IgD-negative memory B cell (primary cell): ENCODE measurements around the gene FIS1. TPM values are rescaled to one million over a fixed set of nuclear protein-coding genes. Genes with fewer than 3 reads are reported as not detected.
"Not testable (repeated sequence)": the region's sequence is repeated elsewhere in the genome, so short reads cannot be mapped to it uniquely, and the experiment has no call there.

Experiments
- H3K27ac Mint-ChIP-seq, 3 donors: one replicate each; pipeline ENCODE4 v1.8.0; 2020 to 2022; ENCODE audit warnings: mild to moderate bottlenecking in 3 of 3, mixed read lengths in 3 of 3, moderate library complexity in 1 of 3
- H3K27me3 Mint-ChIP-seq: one replicate; pipeline ENCODE4 v1.8.0; 2021; ENCODE audit warnings: mixed read lengths
- H3K36me3 Mint-ChIP-seq: one replicate; pipeline ENCODE4 v1.8.0; 2020; ENCODE audit warnings: mild to moderate bottlenecking, mixed read lengths
- H3K4me1 Mint-ChIP-seq, 3 donors: one replicate each; pipeline ENCODE4 v1.8.0; 2020 to 2022; ENCODE audit warnings: mixed read lengths in 3 of 3, mild to moderate bottlenecking in 1 of 3
- H3K4me3 Mint-ChIP-seq, 4 donors: one replicate each; pipeline ENCODE4 v1.8.0; 2020 to 2022; ENCODE audit warnings: mild to moderate bottlenecking in 4 of 4, mixed read lengths in 4 of 4, moderate library complexity in 3 of 4
- H3K9me3 Mint-ChIP-seq, 3 donors: one replicate each; pipeline ENCODE4 v1.8.0; 2020 to 2021; ENCODE audit warnings: mixed read lengths in 3 of 3, mild to moderate bottlenecking in 1 of 3
- polyA plus RNA-seq: library from polyadenylated mRNA; unstranded; fragments of 300-500 nt; fragmentation: Illumina TruSeq; gene quantifications from one replicate; pipeline ENCODE4 v1.2.3, GENCODE V29; 2021

The FIS1 gene
- polyA plus RNA-seq, 1 donor from 2014 or later = 172 TPM

DNA sequence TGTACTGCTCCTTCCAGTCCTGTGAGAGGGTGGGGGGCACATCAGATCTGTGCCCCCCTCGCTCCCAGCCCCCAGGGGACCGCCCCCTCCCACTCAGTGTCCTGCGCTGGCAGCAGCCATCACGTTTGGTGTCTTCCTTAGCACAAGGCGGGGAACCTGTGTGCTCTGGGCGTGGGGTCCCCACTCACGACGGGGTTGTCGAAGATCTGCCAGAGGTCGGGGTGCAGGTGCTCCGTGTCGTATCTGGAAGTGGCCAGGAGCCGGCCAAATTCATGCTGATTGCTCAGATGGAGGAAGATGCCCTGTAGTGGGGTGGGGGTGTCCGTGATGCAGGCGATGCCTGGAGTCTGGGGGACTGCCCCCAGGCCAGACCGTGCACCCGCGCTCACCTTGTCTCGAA lies 34.7 kb downstream of the FIS1 start:
- Mint-ChIP-seq H3K4me1 (peaks cover 0 to 1% (median 0%) of the 10 kb centered on the region in 3 donors), H3K27me3 (no peaks in the 10 kb centered on the region), H3K36me3 (peaks cover 5% of the 10 kb centered on the region), H3K27ac (no peak overlapping the region), H3K9me3 (no peaks in the 10 kb centered on the region), H3K4me3 (no peak overlapping the region)

- peaks cover 4 to 7% (median 5%) of the 10 kb centered on the region in 3 donors for H3K4me1 Mint-ChIP-seq
- no peak overlapping the region for H3K4me3 Mint-ChIP-seq
- peaks cover 3% of the 10 kb centered on the region for H3K36me3 Mint-ChIP-seq
- H3K27ac Mint-ChIP-seq = no peak overlapping the region
- no peaks in the 10 kb centered on the region for H3K9me3 Mint-ChIP-seq
- peaks cover under 1% of the 10 kb centered on the region for H3K27me3 Mint-ChIP-seq
Measured at GRCh38 chr7:101208794-101209193, 36.1 kb downstream of the FIS1 start.

GRCh38 chr7:101207459-101207858 lies 37.4 kb downstream of the FIS1 start:
- H3K27me3 Mint-ChIP-seq = peaks cover 7% of the 10 kb centered on the region
- H3K4me1 Mint-ChIP-seq = peaks cover 9 to 12% (median 9%) of the 10 kb centered on the region in 3 donors
- H3K9me3 Mint-ChIP-seq = no peaks in the 10 kb centered on the region
- no peak overlapping the region for H3K4me3 Mint-ChIP-seq
- H3K27ac Mint-ChIP-seq = peak overlapping the region in 1 of 3 donors; percentile 36
- peaks cover 3% of the 10 kb centered on the region for H3K36me3 Mint-ChIP-seq

DNA sequence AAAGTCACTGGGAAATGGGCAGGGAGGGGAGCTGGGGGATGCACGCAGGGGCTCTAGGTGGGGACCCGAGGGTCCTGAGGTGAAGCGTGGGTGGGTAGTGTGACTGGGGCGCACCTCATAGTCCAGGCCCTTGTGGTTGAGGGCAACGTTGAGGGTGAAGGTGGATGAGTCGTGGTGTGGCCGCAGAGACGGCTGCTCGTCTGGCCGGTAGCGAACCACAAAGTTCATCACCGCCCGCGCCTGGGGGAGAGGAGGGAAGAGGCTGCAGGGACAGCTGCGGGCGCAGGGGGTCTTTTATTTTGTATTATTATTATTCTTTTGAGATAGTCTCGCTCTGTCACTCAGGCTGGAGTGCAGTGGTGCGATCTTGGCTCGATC lies 38.2 kb downstream of the FIS1 start:
- Mint-ChIP-seq H3K36me3 (peaks cover 3% of the 10 kb centered on the region), H3K9me3 (no peaks in the 10 kb centered on the region), H3K27me3 (peaks cover 9% of the 10 kb centered on the region), H3K4me1 (peaks cover 9 to 12% (median 9%) of the 10 kb centered on the region in 3 donors), H3K4me3 (no peak overlapping the region), H3K27ac (no peak overlapping the region)

- no peaks in the 10 kb centered on the region for H3K9me3 Mint-ChIP-seq
- H3K27me3 Mint-ChIP-seq = peaks cover 12% of the 10 kb centered on the region
- H3K4me3 Mint-ChIP-seq = no peak overlapping the region
- H3K36me3 Mint-ChIP-seq = peaks cover 3% of the 10 kb centered on the region
- peaks cover 9 to 13% (median 9%) of the 10 kb centered on the region in 3 donors for H3K4me1 Mint-ChIP-seq
- no peak overlapping the region for H3K27ac Mint-ChIP-seq
Measured at GRCh38 chr7:101205901-101206664, 38.8 kb downstream of the FIS1 start.

- H3K4me1 Mint-ChIP-seq = peaks cover 9 to 13% (median 10%) of the 10 kb centered on the region in 3 donors
- peak overlapping the region in 2 of 4 donors; percentile 7 to 32 for H3K4me3 Mint-ChIP-seq
- not testable (repeated sequence) for H3K36me3 Mint-ChIP-seq, H3K9me3 Mint-ChIP-seq, H3K27ac Mint-ChIP-seq
- peaks cover 24% of the 10 kb centered on the region for H3K27me3 Mint-ChIP-seq
Measured at GRCh38 chr7:101203740-101204738, 40.8 kb downstream of the FIS1 start.

GRCh38 chr7:101202603-101202918 lies 42.3 kb downstream of the FIS1 start:
- H3K27ac Mint-ChIP-seq = no peak overlapping the region
- peaks cover 24% of the 10 kb centered on the region for H3K27me3 Mint-ChIP-seq
- H3K36me3 Mint-ChIP-seq = peaks cover under 1% of the 10 kb centered on the region
- H3K9me3 Mint-ChIP-seq = no peaks in the 10 kb centered on the region
- peaks cover 9 to 13% (median 10%) of the 10 kb centered on the region in 3 donors for H3K4me1 Mint-ChIP-seq
- H3K4me3 Mint-ChIP-seq = no peak overlapping the region

DNA sequence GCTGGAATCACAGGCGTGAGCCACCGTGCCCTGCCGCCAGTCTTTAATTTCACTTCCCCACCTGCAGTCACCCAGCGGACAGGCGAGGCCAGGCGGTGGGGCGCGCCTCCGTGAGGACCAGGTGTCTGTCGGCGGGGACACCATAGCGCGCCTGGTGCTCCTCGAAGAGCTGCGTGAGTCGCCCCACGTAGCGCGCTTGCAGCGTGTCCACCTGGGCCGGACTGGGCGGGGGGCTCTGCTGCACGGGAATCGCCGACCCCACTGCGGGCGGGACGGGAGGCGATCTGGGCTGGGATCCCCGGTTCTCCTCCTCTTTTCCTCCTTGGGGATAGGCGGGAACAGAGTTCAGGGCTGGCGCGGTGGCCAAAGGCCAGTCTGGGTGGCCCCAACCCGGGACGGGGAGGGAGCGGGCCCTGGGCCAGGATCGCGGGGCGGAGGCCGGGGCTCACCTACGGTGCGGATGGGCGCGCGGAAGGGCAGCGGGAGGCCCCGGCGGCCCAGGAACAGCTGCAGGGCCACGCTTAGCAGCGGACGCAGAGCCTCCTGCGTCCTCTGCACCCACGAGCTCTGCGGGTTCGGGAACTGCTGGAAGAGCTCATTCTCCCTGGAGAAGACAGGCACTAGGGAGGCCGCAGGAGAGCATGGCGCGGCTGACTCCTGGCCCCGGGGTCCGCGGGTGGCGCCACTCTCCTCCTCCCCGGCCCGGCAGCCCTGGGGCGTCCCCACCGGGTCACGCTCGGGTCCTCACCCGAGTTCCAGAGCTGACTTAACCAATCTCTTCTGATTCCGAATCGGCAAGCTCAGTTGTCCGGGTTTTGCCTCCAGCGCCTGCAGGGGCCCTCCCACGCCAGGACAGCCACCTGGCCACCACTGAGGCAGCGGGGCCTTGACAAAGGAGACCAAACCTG lies 42.9 kb downstream of the FIS1 start:
- peaks cover 9 to 13% (median 10%) of the 10 kb centered on the region in 3 donors for H3K4me1 Mint-ChIP-seq
- H3K9me3 Mint-ChIP-seq = no peaks in the 10 kb centered on the region
- no peaks in the 10 kb centered on the region for H3K36me3 Mint-ChIP-seq
- H3K27ac Mint-ChIP-seq = peak overlapping the region in 1 of 3 donors; percentile 81
- peak overlapping the region in 1 of 4 donors; percentile 8 for H3K4me3 Mint-ChIP-seq
- peaks cover 24% of the 10 kb centered on the region for H3K27me3 Mint-ChIP-seq

- H3K9me3 Mint-ChIP-seq = no peaks in the 10 kb centered on the region
- H3K4me3 Mint-ChIP-seq = peak within 1 kb of the TSS in 2 of 4 donors; percentile 8 to 37
- H3K27ac Mint-ChIP-seq = peak within 1 kb of the TSS in 2 of 3 donors; percentile 27 to 81
Measured at GRCh38 chr7:101200862-101201599, 43.9 kb downstream of the FIS1 start, which contains the start of gene MOGAT3. Gene MOGAT3 (minus strand): TSS chr7:101201036. CDS start chr7:101200854, 182 bp downstream.

DNA sequence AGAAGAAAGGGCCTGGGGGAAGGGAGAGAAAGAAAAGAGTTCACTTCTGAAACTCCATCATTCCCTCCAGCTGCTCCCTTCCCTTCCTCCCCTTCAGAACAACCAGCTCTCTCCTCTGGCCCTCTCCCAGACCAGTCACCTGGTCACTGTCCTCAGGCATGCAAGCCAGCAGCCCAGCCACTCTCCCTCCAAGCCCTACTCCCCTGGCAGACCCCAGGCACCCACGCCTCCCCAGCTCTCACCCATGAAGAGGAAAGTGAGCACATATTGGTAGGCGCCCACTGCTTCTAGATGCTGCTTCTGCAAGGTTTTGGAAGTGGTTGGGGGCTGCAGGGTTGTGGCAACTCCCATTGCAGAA lies 44.4 kb downstream of the FIS1 start:
- Mint-ChIP-seq H3K4me3 (no peak overlapping the region), H3K36me3 (no peaks in the 10 kb centered on the region), H3K9me3 (no peaks in the 10 kb centered on the region), H3K27me3 (peaks cover 24% of the 10 kb centered on the region), H3K4me1 (peaks cover 9 to 12% (median 10%) of the 10 kb centered on the region in 3 donors), H3K27ac (peak overlapping the region in 1 of 3 donors; percentile 27)

More at GRCh38 chr7:101200862-101201599, 43.9 kb downstream of the FIS1 start, which contains the start of gene MOGAT3:
- Mint-ChIP-seq H3K36me3 (no peaks in the 10 kb centered on the region), H3K27me3 (peaks cover 24% of the 10 kb centered on the region), H3K4me1 (peaks cover 9 to 13% (median 10%) of the 10 kb centered on the region in 3 donors)

DNA sequence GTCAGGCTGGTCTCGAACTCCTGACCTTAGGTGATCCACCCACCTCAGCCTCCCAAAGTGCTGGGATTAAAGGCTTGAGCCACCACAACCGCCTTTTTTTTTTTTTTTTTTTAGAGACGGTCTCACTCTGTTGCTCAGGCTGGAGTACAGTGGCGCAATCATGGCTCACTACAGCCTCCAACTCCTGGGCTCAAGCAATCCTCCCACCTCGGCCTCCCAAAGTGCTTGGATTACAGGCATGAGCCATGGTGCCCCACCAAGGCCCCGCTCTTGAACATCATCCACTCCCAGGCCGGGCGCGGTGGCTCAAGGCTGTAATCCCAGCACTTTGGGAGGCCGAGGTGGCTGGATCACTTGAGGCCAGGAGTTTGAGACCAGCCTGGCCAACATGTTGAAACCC lies 45.4 kb downstream of the FIS1 start:
- H3K4me3 Mint-ChIP-seq, H3K27ac Mint-ChIP-seq: not testable (repeated sequence)
- H3K27me3 Mint-ChIP-seq = peaks cover 24% of the 10 kb centered on the region

GRCh38 chr7:101198476-101198875 lies 46.4 kb downstream of the FIS1 start:
- H3K36me3 Mint-ChIP-seq = no peaks in the 10 kb centered on the region
- peaks cover 0 to 7% (median 3%) of the 10 kb centered on the region in 3 donors for H3K4me1 Mint-ChIP-seq
- no peaks in the 10 kb centered on the region for H3K9me3 Mint-ChIP-seq
- no peak overlapping the region for H3K4me3 Mint-ChIP-seq
- H3K27me3 Mint-ChIP-seq = peaks cover 21% of the 10 kb centered on the region
- H3K27ac Mint-ChIP-seq = no peak overlapping the region

More for the DNA sequence above, 45.4 kb downstream of the FIS1 start:
- not testable (repeated sequence) for H3K9me3 Mint-ChIP-seq, H3K36me3 Mint-ChIP-seq
- H3K4me1 Mint-ChIP-seq = peaks cover 9 to 12% (median 10%) of the 10 kb centered on the region in 3 donors

GRCh38 chr7:101197991-101198390 lies 46.9 kb downstream of the FIS1 start:
- no peak overlapping the region for H3K27ac Mint-ChIP-seq
- H3K4me1 Mint-ChIP-seq = peaks cover 0 to 3% (median 3%) of the 10 kb centered on the region in 3 donors
- H3K27me3 Mint-ChIP-seq = peaks cover 20% of the 10 kb centered on the region
- no peaks in the 10 kb centered on the region for H3K36me3 Mint-ChIP-seq
- H3K4me3 Mint-ChIP-seq = no peak overlapping the region
- no peaks in the 10 kb centered on the region for H3K9me3 Mint-ChIP-seq

- Mint-ChIP-seq H3K27ac (no peak overlapping the region), H3K27me3 (peaks cover 10% of the 10 kb centered on the region), H3K36me3 (peaks cover 2% of the 10 kb centered on the region), H3K4me3 (no peak overlapping the region), H3K9me3 (no peaks in the 10 kb centered on the region), H3K4me1 (peaks cover 2 to 5% (median 3%) of the 10 kb centered on the region in 3 donors)
Measured at GRCh38 chr7:101195884-101196283, 49.0 kb downstream of the FIS1 start.
